Measurements from ENCODE around the gene CNBD2.
A peak's percentile ranks its signal among the peaks of the same experiment; 100 is the strongest.
"Not testable (repeated sequence)": the region's sequence is repeated elsewhere in the genome, so short reads cannot be mapped to it uniquely, and the experiment has no call there.

Gene CNBD2

GRCh38 chr20:36045373-36045714 is 77.0 kb downstream of the CNBD2 start:
- TF ChIP-seq ZBTB1 (tag by site-specific recombination; IDR thresholded peaks at IDR 0.05): no peak
- TF ChIP-seq ZNF560 (tag by site-specific recombination; IDR thresholded peaks at IDR 0.05; ENCODE audit: borderline replicate concordance): no peak
- TF ChIP-seq ZBTB17 (tag by site-specific recombination; IDR thresholded peaks at IDR 0.05): no peak
- no peak for TF ChIP-seq ZSCAN5A (tag by site-specific recombination; IDR thresholded peaks at IDR 0.05)
- CTCF ChIA-PET: no interaction called here
- POLR2A ChIA-PET: interaction anchor here (0.7 kb wide), 1 partner anchor 41 kb away, joined by 3 read pairs; no protein-coding TSS in a partner anchor
- Histone ChIP-seq H3K4me3 (ENCODE audit: low read depth, low read length) (no peak overlapping the region), H3K36me3 (ENCODE audit: control insufficient read depth in 2 of 2, insufficient read depth in 1 of 2, low read length in 2 of 2) (peaks cover 0 to 24% of the 10 kb centered on the region in 2 experiments; a peak in 1 of 3 replicates), H3K27ac (ENCODE audit: extremely low read depth, low read depth, low read length) (no peak overlapping the region), H3K9me3 (ENCODE audit: control insufficient read depth, insufficient read depth, low read depth, low read length) (no peaks in the 10 kb centered on the region), H3K4me1 (ENCODE audit: control insufficient read depth, insufficient read depth, low read length) (no peaks in the 10 kb centered on the region)

GRCh38 chr20:36046073-36046798 is 77.8 kb downstream of the CNBD2 start:
- H3K9me3 ChIP-seq (ENCODE audit: control insufficient read depth, insufficient read depth, low read depth, low read length); H3K4me1 ChIP-seq (ENCODE audit: control insufficient read depth, insufficient read depth, low read length); H3K4me3 ChIP-seq (ENCODE audit: low read depth, low read length); H3K27ac ChIP-seq (ENCODE audit: extremely low read depth, low read depth, low read length); POLR2A ChIA-PET: not testable (repeated sequence)
- CTCF ChIA-PET: interaction anchor here (0.5 kb wide), 2 partner anchors 263 to 345 kb away, joined by 3 read pairs; no protein-coding TSS in a partner anchor
- H3K36me3 ChIP-seq (ENCODE audit: control insufficient read depth in 2 of 2, insufficient read depth in 1 of 2, low read length in 2 of 2): peaks cover 0 to 24% of the 10 kb centered on the region in 2 experiments; a peak in 1 of 3 replicates

GRCh38 chr20:36049408-36049807 is 81.0 kb downstream of the CNBD2 start:
- Histone ChIP-seq H3K4me3 (ENCODE audit: low read depth, low read length) (peak overlapping the region; percentile 32), H3K36me3 (ENCODE audit: control insufficient read depth in 2 of 2, insufficient read depth in 1 of 2, low read length in 2 of 2) (peaks cover 0 to 20% of the 10 kb centered on the region in 2 experiments; a peak in 1 of 3 replicates)
- H3K27ac ChIP-seq (ENCODE audit: extremely low read depth, low read depth, low read length); POLR2A ChIA-PET; H3K4me1 ChIP-seq (ENCODE audit: control insufficient read depth, insufficient read depth, low read length); H3K9me3 ChIP-seq (ENCODE audit: control insufficient read depth, insufficient read depth, low read depth, low read length); CTCF ChIA-PET: not testable (repeated sequence)
- TF ChIP-seq SCRT2 (tag by site-specific recombination; IDR thresholded peaks at IDR 0.05): peak; percentile 86
- TF ChIP-seq SCRT1 (tag by site-specific recombination; IDR thresholded peaks at IDR 0.05; ENCODE audit: borderline replicate concordance): peak; percentile 74
- 0 out of 2 replicates have a peak, but pooled peaks have one; percentile 19 for TF ChIP-seq ZNF561 (tag by site-specific recombination; IDR thresholded peaks at IDR 0.05; ENCODE audit: borderline replicate concordance)
- peak; percentile 53; the same call in 1 of the 2 replicates for TF ChIP-seq ZNF398 (tag by site-specific recombination; IDR thresholded peaks at IDR 0.05)

- peak overlapping the region; percentile 97 for H3K4me3 ChIP-seq (ENCODE audit: low read depth, low read length)
- H3K9me3 ChIP-seq (ENCODE audit: control insufficient read depth, insufficient read depth, low read depth, low read length): no peaks in the 10 kb centered on the region
- ChIA-PET CTCF (interaction anchor here (2.7 kb wide), 1 partner anchor 56 kb away, joined by 10 read pairs; no protein-coding TSS in a partner anchor), POLR2A (no interaction called here)
- H3K27ac ChIP-seq (ENCODE audit: extremely low read depth, low read depth, low read length): peak overlapping the region; percentile 92
- H3K36me3 ChIP-seq (ENCODE audit: control insufficient read depth in 2 of 2, insufficient read depth in 1 of 2, low read length in 2 of 2): peaks cover 0 to 14% of the 10 kb centered on the region in 2 experiments; a peak in 1 of 3 replicates
- H3K4me1 ChIP-seq (ENCODE audit: control insufficient read depth, insufficient read depth, low read length): no peaks in the 10 kb centered on the region
- TF ChIP-seq KLF7 (tag by site-specific recombination; IDR thresholded peaks at IDR 0.05; ENCODE audit: borderline replicate concordance): peak; percentile 84; the same call in 1 of the 2 replicates
- TF ChIP-seq OSR2 (tag by site-specific recombination; IDR thresholded peaks at IDR 0.05): peak; percentile 21; the same call in 1 of the 2 replicates
- peak; percentile 85 for TF ChIP-seq YY1 (tag by site-specific recombination; IDR thresholded peaks at IDR 0.05)
- peak; percentile 91 for TF ChIP-seq KLF8 (tag by site-specific recombination; IDR thresholded peaks at IDR 0.05)
- peak; percentile 48 for TF ChIP-seq ZBTB26 (tag by site-specific recombination; optimal IDR thresholded peaks at IDR 0.05)
- TF ChIP-seq EGR2 (tag by site-specific recombination; IDR thresholded peaks at IDR 0.05; ENCODE audit: low read depth): peak; percentile 31; the same call in 1 of the 2 replicates
- peak; percentile 70 for TF ChIP-seq ZNF2 (tag by site-specific recombination; IDR thresholded peaks at IDR 0.05)
- TF ChIP-seq ZNF214 (tag by site-specific recombination; IDR thresholded peaks at IDR 0.05; ENCODE audit: borderline replicate concordance): no peak
- no peak for TF ChIP-seq BCL11B (tag by site-specific recombination; IDR thresholded peaks at IDR 0.05; ENCODE audit: low read depth)
- TF ChIP-seq PBX3 (CRISPR knock-in tag; IDR thresholded peaks at IDR 0.05): no peak
- no peak for TF ChIP-seq ZNF529 (tag by site-specific recombination; IDR thresholded peaks at IDR 0.05; ENCODE audit: insufficient replicate concordance)
Measured at GRCh38 chr20:36050436-36051317, 82.3 kb downstream of the CNBD2 start.
